Ectodermal cell (in vitro differentiated cells): ENCODE data around the gene FBF1.
A peak's percentile ranks its signal among the peaks of the same experiment; 100 is the strongest.

Source experiments
- H3K27ac ChIP-seq: 2 replicates; pipeline ENCODE4 v1.7.0; 2013; ENCODE audit warnings: mild to moderate bottlenecking, low read depth, low read length; ENCODE audit not compliant: insufficient read depth, poor library complexity, severe bottlenecking
- H3K27me3 ChIP-seq: 2 replicates; pipeline ENCODE4 v1.7.0; 2013; ENCODE audit warnings: mild to moderate bottlenecking, low read length; ENCODE audit not compliant: insufficient read depth, control insufficient read depth, poor library complexity, severe bottlenecking
- H3K36me3 ChIP-seq: one replicate; pipeline ENCODE4 v1.7.0; 2013; ENCODE audit warnings: low read length; ENCODE audit not compliant: control insufficient read depth, insufficient read depth
- H3K4me1 ChIP-seq: one replicate; pipeline ENCODE4 v1.7.0; 2013; ENCODE audit warnings: low read length; ENCODE audit not compliant: control insufficient read depth, insufficient read depth
- H3K4me3 ChIP-seq: 2 replicates; pipeline ENCODE4 v1.7.0; 2013; ENCODE audit warnings: low read depth, low read length, control low read depth; ENCODE audit not compliant: insufficient read depth
- H3K9me3 ChIP-seq: 2 replicates; pipeline ENCODE4 v1.7.0; 2013; ENCODE audit warnings: mild to moderate bottlenecking, low read length, moderate library complexity; ENCODE audit not compliant: control insufficient read depth
- WGBS, 2 experiments: methylation state at CpG; one replicate each; pipeline ENCODE4 v1.1.7; 2013; ENCODE audit warnings: missing lambda C conversion rate in 2 of 2; 5-methylcytosine and 5-hydroxymethylcytosine counted together

FBF1 gene

DNA sequence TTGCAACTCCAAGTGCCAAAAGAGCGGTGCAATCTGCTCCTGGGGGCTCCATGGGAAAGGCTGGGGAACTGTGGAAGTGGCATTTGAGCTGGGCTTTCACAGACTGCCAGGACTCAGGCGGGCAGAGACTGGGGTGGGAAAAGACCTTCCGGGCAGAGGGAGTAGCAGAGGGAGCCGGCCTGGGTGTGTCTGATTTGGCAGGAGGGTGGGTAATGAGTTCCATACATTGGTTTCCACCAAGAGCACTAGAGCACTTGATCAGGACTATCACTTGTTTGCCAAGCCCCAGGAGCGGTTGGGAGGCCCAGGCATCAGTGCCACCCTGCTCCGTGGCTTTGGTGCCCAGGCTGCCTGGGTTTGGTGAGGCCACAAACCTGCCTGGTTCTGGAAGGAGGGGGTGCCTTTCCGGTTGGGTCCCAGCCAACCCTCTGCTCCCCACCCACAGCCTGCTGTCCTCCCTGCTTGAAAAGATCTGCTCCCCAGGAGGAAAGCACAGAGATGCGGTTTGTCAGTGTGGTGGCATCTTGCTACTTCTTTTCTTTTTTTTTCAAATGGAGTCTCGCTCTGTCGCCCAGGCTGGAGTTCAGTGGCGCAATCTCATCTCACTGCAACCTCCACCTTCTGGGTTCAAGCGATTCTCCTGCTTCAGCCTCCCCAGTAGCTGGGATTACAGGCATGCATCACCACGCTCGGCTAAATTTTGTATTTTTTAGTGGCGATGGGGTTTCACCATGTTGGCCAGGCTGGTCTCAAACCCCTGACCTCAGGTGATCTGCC is 59.0 kb downstream of the FBF1 start:
- peaks cover 7% of the 10 kb centered on the region for H3K4me1 ChIP-seq
- no peaks in the 10 kb centered on the region for H3K36me3 ChIP-seq
- 90 to 91% methylated on average over 15 of the region's 15 CpGs for WGBS, 2 experiments
- no peak overlapping the region for H3K27ac ChIP-seq
- H3K27me3 ChIP-seq, result peaks cover 35% of the 10 kb centered on the region
- H3K9me3 ChIP-seq, result no peaks in the 10 kb centered on the region
- H3K4me3 ChIP-seq, result no peak overlapping the region

DNA sequence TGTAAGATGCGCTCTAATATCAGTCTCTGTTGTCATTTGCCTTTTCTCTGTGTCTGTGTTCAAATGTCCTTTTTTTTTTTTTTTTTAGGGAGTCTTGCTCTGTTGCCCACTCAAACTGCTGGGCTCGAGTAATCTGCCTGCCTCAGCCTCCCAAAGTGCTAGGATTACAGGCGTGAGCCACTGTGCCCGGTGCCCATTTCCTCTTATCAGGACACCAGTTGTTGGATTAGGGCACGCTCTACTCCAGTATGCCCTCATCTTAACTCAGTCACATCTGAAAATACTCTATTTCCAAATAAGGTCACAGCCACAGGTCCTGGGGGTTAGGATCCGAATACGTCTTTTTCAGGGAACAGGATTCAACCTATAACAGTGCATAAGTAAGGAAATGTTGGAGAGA is 60.6 kb downstream of the FBF1 start:
- Histone ChIP-seq H3K9me3 (no peaks in the 10 kb centered on the region), H3K4me1 (peaks cover 9% of the 10 kb centered on the region), H3K27me3 (peaks cover 49% of the 10 kb centered on the region), H3K4me3 (no peak overlapping the region), H3K27ac (no peak overlapping the region), H3K36me3 (no peaks in the 10 kb centered on the region)
- WGBS, 2 experiments, result 75 to 80% methylated on average over 7 of the region's 7 CpGs

DNA sequence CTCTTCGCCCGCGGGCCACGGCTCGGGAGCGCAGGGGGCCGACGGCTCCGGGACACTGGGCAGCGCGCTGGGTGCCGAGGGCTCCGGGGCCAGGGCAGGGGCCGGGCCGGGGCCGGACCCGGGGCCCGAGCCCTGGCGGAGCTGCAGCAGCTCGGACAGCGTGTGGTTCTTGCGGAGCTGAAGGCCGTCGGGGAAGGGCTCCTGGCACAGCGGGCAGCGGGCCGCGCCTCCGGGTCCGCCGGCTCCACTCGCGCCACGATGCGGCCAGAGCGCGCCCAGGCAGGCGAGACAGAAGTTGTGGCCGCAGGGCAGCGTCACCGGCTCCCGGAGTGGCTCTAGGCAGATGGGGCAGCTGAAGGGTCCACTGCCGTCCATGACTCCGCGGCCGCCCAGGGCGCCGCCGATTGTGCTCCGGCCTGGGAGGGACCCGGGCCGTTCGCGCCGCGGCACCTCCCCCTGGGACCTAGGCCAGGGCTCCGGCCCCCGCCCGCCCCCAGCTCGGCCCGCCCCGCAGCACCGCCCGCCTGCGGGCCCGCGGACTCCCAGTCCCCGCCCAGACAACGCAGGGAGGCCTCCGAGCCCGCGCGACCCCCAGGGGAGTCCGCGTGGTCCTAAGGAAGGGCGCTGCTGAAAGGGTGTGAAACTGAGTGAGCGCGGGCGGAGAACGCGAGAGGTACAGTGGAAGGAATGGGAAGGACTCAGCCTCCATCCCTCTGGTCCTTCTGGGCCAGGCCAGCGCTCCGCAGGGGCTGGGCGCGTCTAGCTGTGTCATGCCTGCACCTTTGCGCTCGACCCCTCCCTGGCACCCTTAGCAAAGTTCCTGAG is 62.5 kb downstream of the FBF1 start, which contains the start of gene TRIM47:
Gene TRIM47, minus strand, starts transcription at position 408 of the 825 bp plus-strand sequence. Its CDS starts 33 bp downstream, at position 375.
- WGBS, 2 experiments, result 5% methylated on average over 87 of the region's 87 CpGs
- Histone ChIP-seq H3K27me3 (peaks cover 49% of the 10 kb centered on the region), H3K27ac (no peak within 1 kb of the TSS), H3K9me3 (no peaks in the 10 kb centered on the region), H3K36me3 (no peaks in the 10 kb centered on the region), H3K4me1 (peaks cover 9% of the 10 kb centered on the region), H3K4me3 (peak within 1 kb of the TSS; percentile 47)

DNA sequence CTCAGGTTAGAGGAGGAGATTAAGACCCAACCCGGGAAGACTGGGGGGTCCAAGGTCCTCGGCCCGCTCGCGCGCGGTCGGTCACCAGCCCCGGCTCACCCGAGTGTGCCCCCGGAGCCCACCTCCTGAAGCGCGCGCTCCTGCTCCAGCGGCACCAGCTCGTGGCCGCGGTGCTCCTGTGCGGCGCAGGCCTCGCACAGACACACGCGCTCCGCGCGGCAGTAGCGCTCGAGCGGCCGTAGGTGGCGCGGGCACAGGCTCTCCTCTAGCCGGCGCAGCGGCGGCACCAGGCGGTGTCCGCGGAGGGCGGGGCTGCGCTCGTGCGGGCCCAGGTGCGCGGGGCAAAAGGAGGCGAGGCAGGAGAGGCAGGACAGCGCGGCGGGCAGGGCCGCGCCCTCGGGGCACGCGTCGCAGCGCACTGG is 63.1 kb downstream of the FBF1 start:
- H3K27ac ChIP-seq, result no peak overlapping the region
- H3K27me3 ChIP-seq, result peaks cover 49% of the 10 kb centered on the region
- no peaks in the 10 kb centered on the region for H3K9me3 ChIP-seq
- peak overlapping the region; percentile 47 for H3K4me3 ChIP-seq
- H3K36me3 ChIP-seq, result no peaks in the 10 kb centered on the region
- peaks cover 9% of the 10 kb centered on the region for H3K4me1 ChIP-seq
- WGBS, 2 experiments, result 1% methylated on average over 56 of the region's 56 CpGs

DNA sequence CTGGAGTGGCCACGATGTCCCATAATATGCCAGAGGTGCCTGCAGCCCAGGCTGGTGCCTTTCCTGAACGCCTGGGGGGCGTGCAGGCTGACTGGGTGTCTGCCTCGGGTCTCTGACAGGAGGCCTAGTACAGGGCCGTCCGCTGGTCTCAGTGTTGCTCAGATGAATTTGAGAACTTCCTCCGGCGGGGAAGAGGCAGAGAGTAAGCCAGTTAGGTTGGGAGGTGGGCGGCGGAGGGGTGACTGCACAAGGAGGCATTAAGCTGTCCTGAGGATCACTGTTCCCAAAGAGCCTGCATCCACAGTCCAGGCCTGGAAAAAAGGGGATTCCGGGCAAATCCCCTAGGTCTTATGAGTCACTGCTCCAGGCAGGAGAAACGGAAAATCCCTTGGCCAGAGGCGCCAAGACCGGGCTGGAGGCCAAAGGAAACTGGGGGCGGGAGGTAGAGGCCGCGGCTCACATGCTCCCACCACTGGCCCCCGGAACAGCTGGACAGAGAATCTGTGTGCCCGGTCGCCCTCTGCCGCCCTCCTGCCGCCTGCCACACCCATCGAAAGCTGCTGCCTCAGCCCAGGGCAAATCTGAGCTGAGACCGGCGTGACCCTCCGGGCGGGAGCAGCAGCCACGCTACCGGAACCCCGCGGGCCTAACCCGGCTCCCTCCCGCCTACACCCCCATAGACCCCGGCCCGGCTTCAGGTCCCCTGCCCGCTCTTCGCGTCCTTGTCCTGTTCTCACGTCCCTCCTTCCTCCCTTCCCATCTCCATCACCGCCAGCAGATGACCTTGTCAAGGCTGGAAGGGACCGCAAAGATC is 63.7 kb downstream of the FBF1 start:
- H3K27me3 ChIP-seq, result peaks cover 49% of the 10 kb centered on the region
- H3K4me3 ChIP-seq, result peak overlapping the region; percentile 47
- H3K4me1 ChIP-seq, result peaks cover 9% of the 10 kb centered on the region
- H3K36me3 ChIP-seq, result no peaks in the 10 kb centered on the region
- H3K9me3 ChIP-seq, result no peaks in the 10 kb centered on the region
- H3K27ac ChIP-seq, result no peak overlapping the region
- 23 to 24% methylated on average over 41 of the region's 41 CpGs for WGBS, 2 experiments

DNA sequence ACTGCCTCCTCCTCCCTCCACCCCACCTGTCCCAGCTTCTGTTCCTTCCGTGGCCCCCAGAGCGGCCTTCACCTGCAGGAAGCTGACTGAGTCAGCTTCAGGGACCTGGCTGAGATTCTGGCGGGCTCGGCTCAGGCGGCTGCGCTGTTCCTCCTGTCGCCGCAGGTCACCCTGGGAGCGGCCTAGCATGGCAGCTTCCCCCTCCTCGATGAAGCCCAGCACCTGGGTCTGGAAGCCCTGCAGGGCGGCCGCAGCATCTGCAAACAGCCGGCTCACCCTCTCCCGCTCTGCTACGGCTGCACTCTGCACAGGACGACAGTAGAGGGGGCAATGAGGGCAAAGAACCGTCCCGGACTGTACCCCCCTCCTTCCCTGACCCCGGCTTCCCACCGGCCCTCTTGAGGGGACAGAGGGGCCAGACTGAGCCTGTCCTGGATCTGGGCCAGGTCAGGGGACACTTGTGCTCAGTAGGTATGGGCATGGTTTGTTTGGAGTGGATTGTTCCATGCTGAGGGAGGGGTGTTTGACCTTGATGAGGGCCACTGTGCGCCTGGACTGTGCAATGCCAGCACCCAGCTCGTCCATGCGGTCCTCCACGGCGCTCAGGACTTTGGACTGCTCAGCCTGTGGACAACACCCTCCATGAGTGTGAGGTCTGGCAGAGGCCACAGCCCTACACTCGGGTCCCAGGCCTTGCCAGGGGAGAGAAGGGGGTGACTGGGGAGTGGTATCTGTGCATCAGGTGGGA is 64.5 kb downstream of the FBF1 start:
- Histone ChIP-seq H3K4me1 (peaks cover 9% of the 10 kb centered on the region), H3K4me3 (no peak overlapping the region), H3K9me3 (no peaks in the 10 kb centered on the region), H3K36me3 (no peaks in the 10 kb centered on the region), H3K27me3 (peaks cover 49% of the 10 kb centered on the region), H3K27ac (no peak overlapping the region)
- WGBS, 2 experiments, result 49% methylated on average over 26 of the region's 26 CpGs

DNA sequence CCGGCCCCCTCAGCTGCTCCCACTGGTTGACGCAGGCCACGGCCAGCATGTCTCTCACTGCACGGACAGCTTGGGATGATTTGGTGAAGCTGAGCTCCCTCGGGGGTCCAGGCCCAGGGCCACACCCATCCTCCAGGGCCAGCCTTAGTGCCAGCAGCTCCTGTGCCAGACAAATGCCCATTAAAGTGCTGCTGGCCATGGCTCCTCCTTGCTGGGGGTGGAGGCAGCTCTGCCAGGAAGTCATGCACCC is 65.0 kb downstream of the FBF1 start:
- no peak overlapping the region for H3K27ac ChIP-seq
- H3K9me3 ChIP-seq, result no peaks in the 10 kb centered on the region
- peaks cover 9% of the 10 kb centered on the region for H3K4me1 ChIP-seq
- H3K27me3 ChIP-seq, result peaks cover 49% of the 10 kb centered on the region
- 85 to 90% methylated on average over 5 of the region's 5 CpGs for WGBS, 2 experiments
- no peaks in the 10 kb centered on the region for H3K36me3 ChIP-seq
- no peak overlapping the region for H3K4me3 ChIP-seq

DNA sequence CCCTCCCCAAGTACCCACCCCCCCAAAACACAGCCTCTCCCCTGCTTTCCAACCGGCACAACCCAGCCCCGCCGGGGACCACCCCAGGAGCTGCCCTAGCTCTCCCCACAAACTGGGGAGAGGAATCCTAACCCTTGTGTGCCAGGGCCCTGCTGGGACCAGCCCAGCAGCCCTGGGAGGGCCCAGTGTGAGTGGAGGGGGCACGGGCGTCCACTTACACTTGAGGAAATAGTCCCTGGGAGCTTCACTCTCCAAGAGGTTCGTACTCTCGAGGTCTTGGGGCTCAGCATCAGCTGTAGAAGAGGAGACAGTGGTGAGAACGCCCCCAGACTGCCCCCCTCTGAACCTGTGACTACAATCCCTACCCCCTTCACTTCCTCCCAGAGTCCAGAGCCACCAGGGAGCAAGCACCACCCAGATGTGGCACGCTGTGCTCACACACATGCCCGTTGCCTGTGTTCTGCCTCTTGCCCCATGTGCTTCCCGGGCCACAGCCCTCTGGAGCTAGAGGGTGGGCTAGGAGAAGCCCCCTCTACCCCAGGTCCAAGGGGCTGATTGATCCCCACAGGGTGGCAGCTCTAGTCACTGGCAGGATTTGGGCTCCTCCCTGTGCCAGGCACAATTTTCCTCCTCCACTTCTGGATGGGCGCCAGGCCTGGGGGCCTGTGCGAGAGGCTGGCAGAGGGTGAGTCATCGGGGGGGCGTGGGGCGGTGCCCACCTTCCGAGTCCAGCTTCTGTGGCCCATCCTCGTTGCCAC is 65.5 kb downstream of the FBF1 start:
- 82 to 85% methylated on average over 18 of the region's 18 CpGs for WGBS, 2 experiments
- Histone ChIP-seq H3K4me3 (no peak overlapping the region), H3K36me3 (no peaks in the 10 kb centered on the region), H3K9me3 (no peaks in the 10 kb centered on the region), H3K4me1 (peaks cover 9% of the 10 kb centered on the region), H3K27me3 (peaks cover 49% of the 10 kb centered on the region), H3K27ac (no peak overlapping the region)
